Activated CD8-positive, alpha-beta memory T cell treated with anti-CD3 and anti-CD28 coated beads for 48 hours (primary cell): Measurements from ENCODE around the gene RAPGEF6.
"Not testable (repeated sequence)": the region's sequence is repeated elsewhere in the genome, so short reads cannot be mapped to it uniquely, and the experiment has no call there.

Experiments
- DNase-seq, 3 experiments: peaks; one replicate each; pipeline ENCODE4 v3.0.0-alpha.2; 2020; ENCODE audit warnings: low read depth in 2 of 3, low spot score in 2 of 3

The RAPGEF6 gene

DNA sequence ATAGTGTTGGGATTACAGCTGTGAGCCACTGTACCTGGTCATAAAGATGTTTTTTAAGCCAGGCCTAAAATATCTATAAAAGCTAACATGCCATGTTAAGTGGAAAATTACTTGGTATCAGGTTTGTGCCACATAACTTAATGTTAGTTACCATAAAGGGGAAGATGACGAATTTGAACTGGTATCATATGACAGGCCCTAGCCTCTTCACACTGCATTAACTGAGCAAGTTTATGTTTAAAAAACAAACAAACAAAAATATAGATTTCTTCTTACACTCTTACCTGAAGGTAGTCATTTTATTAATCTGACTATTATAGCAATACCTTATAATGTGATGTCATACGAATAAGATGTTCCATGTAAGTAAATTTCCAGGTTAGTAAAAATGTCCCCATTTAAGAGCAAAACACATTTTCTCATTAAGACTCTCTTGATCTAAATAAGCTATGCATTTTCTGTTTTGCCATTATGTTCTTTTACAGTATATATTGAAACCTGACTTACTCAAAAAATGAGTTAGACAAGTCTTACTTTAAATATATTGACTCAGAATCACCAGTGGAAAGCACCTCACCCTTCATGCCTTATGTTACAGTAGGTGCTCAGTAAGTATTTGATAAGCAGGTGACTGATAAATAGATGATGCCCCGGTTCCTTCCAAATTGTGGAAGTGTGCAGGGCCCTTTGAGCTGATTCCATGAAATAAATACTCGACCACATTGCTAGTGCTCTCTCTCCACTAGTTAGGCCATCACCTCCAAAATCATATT is 245.7 kb downstream of the RAPGEF6 start:
- no peak for DNase-seq

- DNase-seq = no peak
Observed at GRCh38 chr5:131387255-131387654, 247.8 kb downstream of the RAPGEF6 start.

DNA sequence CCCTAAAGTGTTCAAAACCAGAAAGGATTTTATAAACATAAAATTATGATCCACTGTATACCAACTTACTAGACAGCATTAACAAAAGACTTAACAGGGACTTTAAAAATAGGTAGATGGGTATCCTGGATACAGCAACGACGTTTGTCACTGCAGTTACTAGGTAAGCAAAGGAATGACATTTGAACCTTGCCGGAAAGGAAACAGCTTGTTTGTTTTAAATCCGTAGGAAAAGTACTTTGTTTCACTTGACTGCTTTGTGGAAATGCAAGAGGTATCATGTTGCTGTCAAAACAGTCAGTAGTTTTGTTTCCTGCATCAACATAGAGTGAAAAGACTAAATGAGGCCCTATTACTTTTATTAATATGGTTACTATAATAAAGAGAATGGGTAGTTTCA is 248.2 kb downstream of the RAPGEF6 start:
- no peak for DNase-seq

DNA sequence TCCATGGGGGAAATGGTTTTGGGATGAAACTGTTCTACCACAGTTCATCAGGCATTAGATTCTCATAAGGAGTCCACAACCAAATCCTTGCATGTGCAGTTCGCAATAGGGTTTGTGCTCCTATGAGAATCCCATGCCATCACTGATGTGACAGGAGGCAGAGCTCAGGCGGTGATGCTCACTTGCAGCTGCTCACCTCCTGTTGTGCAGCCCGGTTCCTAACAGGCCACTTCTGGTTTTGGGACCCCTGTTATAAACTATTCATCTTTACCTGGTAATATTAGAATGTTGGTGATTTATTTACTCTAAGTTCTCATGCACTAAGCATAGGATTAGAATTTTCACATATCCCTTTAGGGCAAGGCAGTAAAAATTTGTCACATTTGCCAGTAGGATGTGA is 248.9 kb downstream of the RAPGEF6 start:
- no peak for DNase-seq

DNA sequence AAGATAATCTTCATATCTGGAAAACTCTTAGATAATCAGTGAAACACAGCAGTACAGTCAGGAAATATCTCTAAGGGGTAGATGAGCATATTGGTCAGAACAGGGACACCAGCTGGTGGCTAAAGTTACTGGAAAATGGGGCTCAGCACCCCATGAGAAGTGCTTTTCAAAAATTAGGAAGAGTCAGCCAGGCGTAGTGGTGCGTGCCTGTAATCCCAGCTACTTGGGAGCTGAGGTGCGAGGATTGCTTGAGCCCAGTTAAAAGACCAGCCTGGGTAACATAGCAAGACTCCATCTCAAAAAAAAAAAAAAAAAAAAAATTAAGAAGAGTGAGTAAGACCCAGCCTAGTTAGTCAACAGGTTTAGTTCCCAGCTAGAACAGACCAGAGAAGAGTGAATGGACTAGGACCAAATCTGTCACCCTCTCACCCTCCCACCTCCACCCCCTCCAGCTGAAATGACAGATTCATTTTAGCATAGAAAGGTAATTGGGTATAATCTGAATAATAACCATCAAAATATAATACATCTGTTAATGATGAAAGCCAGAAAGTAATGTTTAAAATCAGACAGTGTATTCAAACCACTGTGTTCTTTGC is 250.3 kb downstream of the RAPGEF6 start:
- no peak for DNase-seq

- no peak for DNase-seq
Observed at GRCh38 chr5:131384173-131384572, 250.9 kb downstream of the RAPGEF6 start.

GRCh38 chr5:131382407-131383395 is 252.3 kb downstream of the RAPGEF6 start:
- DNase-seq = no peak

- DNase-seq = no peak
Observed at GRCh38 chr5:131381777-131382176, 253.3 kb downstream of the RAPGEF6 start.

DNA sequence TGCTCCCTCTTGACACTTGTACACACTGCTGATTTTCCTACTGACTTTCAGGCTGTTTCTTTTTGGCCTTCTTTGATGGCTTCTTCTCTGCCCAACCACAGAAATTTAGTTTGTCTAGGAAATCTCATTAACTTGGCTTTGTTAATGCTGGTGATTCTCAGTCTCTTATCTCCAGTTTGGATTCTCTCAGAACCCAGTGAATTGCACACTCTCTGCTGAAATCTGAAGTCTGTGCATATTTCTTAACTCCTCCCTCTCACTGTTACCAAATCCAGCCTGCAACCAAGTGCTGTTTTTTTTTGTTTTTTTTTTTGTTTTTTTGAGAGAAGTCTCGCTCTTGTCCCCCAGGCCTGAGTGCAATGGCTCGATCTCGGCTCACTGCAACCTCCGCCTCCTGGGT is 254.0 kb downstream of the RAPGEF6 start:
- no peak for DNase-seq

DNA sequence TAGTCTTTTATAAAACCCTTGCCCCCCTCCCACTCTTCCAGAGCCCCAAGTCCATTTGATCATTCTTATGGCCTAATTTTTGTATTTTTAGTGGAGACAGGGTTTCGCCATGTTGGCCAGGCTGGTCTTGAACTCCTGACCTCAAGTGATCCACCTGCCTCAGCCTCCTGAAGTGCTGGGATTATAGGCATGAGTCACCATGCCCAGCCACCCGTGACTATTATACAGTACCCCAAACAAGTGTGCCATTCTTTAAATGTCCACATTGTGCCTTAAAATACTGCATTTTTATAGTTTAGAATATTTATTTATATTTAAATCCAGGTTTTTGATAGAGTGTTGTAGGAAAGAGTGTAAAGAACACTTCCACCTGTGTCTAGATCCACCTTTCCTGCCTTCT is 254.8 kb downstream of the RAPGEF6 start:
- not testable (repeated sequence) for DNase-seq

DNA sequence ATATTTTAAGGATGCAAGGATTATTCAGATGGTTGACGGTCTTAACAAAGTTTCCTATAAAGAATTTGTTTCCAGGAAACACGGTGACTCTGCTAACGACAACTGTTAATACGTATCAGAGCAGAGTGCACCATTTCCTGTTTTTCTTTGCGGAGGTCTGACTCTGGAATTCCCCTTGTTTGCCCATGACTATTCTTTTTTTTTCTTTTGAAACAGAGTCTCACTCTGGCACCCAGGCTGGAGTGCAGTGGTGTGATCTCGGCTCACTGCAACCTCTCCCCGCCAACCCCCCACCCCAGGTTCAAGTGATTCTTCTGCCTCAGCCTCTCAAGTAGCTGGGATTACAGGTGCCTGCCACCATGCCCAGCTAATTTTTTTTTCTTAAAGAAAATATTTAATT is 255.3 kb downstream of the RAPGEF6 start:
- peak in 1 of 3 experiments; percentile 28 for DNase-seq

DNA sequence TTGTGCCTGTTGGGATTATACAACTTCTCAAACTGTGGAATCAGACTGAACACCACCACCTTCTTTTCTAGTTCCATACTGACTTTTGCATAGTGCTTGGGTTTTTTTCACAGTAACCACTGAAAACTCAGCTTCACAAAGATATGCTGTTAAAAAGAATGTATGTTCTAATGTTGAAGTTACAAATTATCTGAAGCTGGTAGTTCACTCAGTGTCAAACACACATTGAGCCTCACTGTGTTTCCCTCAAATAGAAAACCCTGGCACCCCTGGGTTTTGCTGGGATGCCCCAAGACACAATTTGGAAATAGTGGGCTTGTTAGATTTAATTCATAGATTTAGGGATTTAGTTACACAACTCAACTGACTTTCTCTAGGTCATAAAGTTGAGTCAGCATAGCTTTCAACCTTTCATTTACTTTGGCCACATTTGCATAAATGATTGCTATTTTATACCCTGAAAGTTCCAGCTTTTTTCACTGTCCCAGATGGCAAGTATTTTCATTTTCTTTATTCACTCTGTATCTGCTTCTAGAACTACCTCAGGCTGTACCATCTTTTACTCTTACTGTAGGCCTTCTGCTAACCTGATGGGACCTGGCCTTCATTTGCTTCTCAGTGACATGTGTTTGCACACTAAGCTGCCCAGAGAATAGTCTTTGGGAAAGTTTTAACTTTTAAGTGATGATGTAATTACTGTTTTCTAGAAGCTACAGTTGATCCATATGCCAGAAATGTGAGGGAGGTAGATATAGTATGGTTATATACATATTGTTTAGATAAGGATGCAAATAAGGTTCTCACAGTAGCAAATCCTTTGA is 256.1 kb downstream of the RAPGEF6 start:
- DNase-seq = no peak

GRCh38 chr5:131377785-131378325 is 257.2 kb downstream of the RAPGEF6 start:
- no peak for DNase-seq

DNA sequence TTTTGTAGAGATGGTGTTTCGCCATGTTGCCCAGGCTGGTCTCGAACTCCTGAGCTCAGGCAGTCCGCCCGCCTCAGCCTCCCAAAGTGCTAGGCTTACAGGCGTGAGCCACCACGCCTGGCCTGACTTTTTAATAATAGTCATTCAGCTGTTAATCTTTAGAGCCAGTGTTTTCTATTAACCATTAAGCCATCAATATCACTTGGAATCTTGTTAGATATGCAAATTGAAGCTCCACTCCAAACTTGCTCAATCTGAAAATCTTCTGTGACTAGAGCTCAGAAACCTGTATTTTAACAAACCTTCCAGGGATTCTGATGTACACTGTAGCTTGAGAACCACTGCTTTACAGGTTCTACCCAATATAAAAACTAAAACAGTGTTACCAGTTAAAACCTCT is 257.7 kb downstream of the RAPGEF6 start:
- no peak for DNase-seq

DNA sequence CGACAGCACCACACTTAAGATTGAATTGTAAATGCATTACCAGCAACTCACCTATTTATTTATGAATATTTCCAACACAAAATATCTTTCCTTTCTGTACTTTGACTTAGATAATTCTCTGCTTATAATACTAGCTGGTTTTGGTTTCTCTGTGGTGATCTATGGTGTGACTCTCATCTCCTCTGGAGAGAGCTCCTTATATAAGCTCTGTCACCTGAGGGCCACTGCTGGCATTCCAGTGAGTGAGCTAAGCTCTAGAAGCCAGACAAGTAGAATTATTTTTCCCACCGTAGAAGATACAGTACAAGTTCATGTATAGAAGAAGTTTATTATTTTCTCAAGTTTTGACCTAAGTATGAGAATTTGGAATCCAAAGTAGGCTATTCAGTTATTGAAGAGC is 259.7 kb downstream of the RAPGEF6 start:
- no peak for DNase-seq
